ENCODE results near the gene CCL14. TPM values are rescaled to one million over a fixed set of nuclear protein-coding genes. Genes with fewer than 3 reads are reported as not detected.

The CCL14 gene
- total and polyA plus RNA-seq, 2 of the 13 experiments (the other 11 are each of a cell fraction or from before 2014, with no cell fraction given) = 1.1 to 1.7 TPM

- FAIRE-seq = no peak
- Histone ChIP-seq H3K4me3 (replicated peaks in 1 of 3; ENCODE audit: insufficient read depth in 1 of 3, low read depth in 2 of 3, low read length in 3 of 3) (no peak overlapping the region), H3K36me3 (replicated peaks in 1 of 2; ENCODE audit: control insufficient read depth in 1 of 2, insufficient read depth in 2 of 2, low read length in 2 of 2) (no peaks in the 10 kb centered on the region), H3K27me3 (ENCODE audit: control insufficient read depth in 1 of 2, insufficient read depth in 2 of 2, low read length in 2 of 2) (peaks cover 0 to 4% of the 10 kb centered on the region in 2 experiments; a peak in 1 of 5 replicates), H3K27ac (ENCODE audit: extremely low read length, insufficient read depth, low read length) (no peak overlapping the region), H3K4me1 (ENCODE audit: insufficient read depth, low read length) (no peaks in the 10 kb centered on the region), H2AFZ (ENCODE audit: low read length) (no peak overlapping the region), H4K20me1 (ENCODE audit: insufficient read depth, low read length) (no peaks in the 10 kb centered on the region), H3K9me3 (ENCODE audit: low read length) (no peaks in the 10 kb centered on the region), H3K79me2 (ENCODE audit: insufficient read depth, low read length) (no peaks in the 10 kb centered on the region), H3K4me2 (ENCODE audit: low read depth, low read length) (no peak overlapping the region), H3K9ac (ENCODE audit: insufficient read depth, low read depth, low read length) (no peak overlapping the region)
- intact Hi-C loops (cut with micrococcal nuclease; ENCODE audit: unreplicated experiment) = no loop called here
- TF ChIP-seq TBP (CRISPR knock-in tag; IDR thresholded peaks at IDR 0.05) (no peak), HMGXB3 (CRISPR knock-in tag; IDR thresholded peaks at IDR 0.05; ENCODE audit: borderline replicate concordance) (no peak)
- no peak for DNase-seq (ENCODE audit: low spot score)
- BruUV-seq (replicated peaks) = no TSS peak
- POLR2A ChIA-PET = no interaction called here
- no peak for ATAC-seq
- WGBS (ENCODE audit: low lambda C conversion rate) = 46% methylated on average over 1 of the region's 1 CpG
- in situ Hi-C loops (cut with HindIII; ENCODE audit: extremely low pct_ligation_motif_present, low pct_unique_long_range_greater_than_20kb) = no loop called here
- CTCF ChIA-PET (ENCODE audit: low intra/inter-chr PET ratio, low total read pairs) = no interaction called here
These were observed 44.4 kb upstream of the CCL14 start for GRCh38 chr17:36030956-36031355.

- CTCF ChIA-PET (ENCODE audit: low intra/inter-chr PET ratio, low total read pairs) = no interaction called here
- TF ChIP-seq MTF1 (CRISPR knock-in tag; IDR thresholded peaks at IDR 0.05) = no peak
- no peak for TF ChIP-seq RNF2 (conservative IDR thresholded peaks at IDR 0.05; ENCODE audit: low read depth)
- TF ChIP-seq ETV6 (CRISPR knock-in tag; conservative IDR thresholded peaks at IDR 0.05) = no peak
- no peak for TF ChIP-seq ZNF746 (CRISPR knock-in tag; IDR thresholded peaks at IDR 0.05)
- TF ChIP-seq ARID3A (IDR thresholded peaks at IDR 0.05; ENCODE audit: low read depth, low read length) = no peak
- TF ChIP-seq BORCS8-MEF2B (CRISPR knock-in tag; IDR thresholded peaks at IDR 0.05) = no peak
- no peak for TF ChIP-seq ZNF724P (CRISPR knock-in tag; IDR thresholded peaks at IDR 0.05; ENCODE audit: borderline replicate concordance)
- no peak for TF ChIP-seq FOXO4 (CRISPR knock-in tag; conservative IDR thresholded peaks at IDR 0.05)
- TF ChIP-seq ZNF337 (CRISPR knock-in tag; IDR thresholded peaks at IDR 0.05; ENCODE audit: borderline replicate concordance, low read depth) = no peak
- no peak for TF ChIP-seq PCBP1 (IDR thresholded peaks at IDR 0.05; ENCODE audit: borderline replicate concordance, low read depth, low read length)
- no peak for TF ChIP-seq ZNF430 (CRISPR knock-in tag; IDR thresholded peaks at IDR 0.05)
These were observed 41.2 kb upstream of the CCL14 start for GRCh38 chr17:36027761-36028160.

More at GRCh38 chr17:36027761-36028160, 41.2 kb upstream of the CCL14 start:
- no peak overlapping the region for H3K9ac ChIP-seq (ENCODE audit: insufficient read depth, low read depth, low read length)
- WGBS (ENCODE audit: low lambda C conversion rate) = 33% methylated on average over 4 of the region's 4 CpGs
- no peak overlapping the region for H3K4me2 ChIP-seq (ENCODE audit: low read depth, low read length)
- intact Hi-C loops (cut with micrococcal nuclease; ENCODE audit: unreplicated experiment) (no loop called here), in situ Hi-C loops (cut with HindIII; ENCODE audit: extremely low pct_ligation_motif_present, low pct_unique_long_range_greater_than_20kb) (no loop called here)
- H4K20me1 ChIP-seq (ENCODE audit: insufficient read depth, low read length) = no peaks in the 10 kb centered on the region
- H3K9me3 ChIP-seq (ENCODE audit: low read length) = no peaks in the 10 kb centered on the region
- ATAC-seq (no peak), FAIRE-seq (no peak), DNase-seq (ENCODE audit: low spot score) (no peak)
- no peaks in the 10 kb centered on the region for H3K36me3 ChIP-seq (replicated peaks in 1 of 2; ENCODE audit: control insufficient read depth in 1 of 2, insufficient read depth in 2 of 2, low read length in 2 of 2)
- no peaks in the 10 kb centered on the region for H3K27me3 ChIP-seq (ENCODE audit: control insufficient read depth in 1 of 2, insufficient read depth in 2 of 2, low read length in 2 of 2)
- POLR2A ChIA-PET = no interaction called here
- H3K4me3 ChIP-seq (replicated peaks in 1 of 3; ENCODE audit: insufficient read depth in 1 of 3, low read depth in 2 of 3, low read length in 3 of 3) = no peak overlapping the region
- no peaks in the 10 kb centered on the region for H3K4me1 ChIP-seq (ENCODE audit: insufficient read depth, low read length)
- no peak overlapping the region for H3K27ac ChIP-seq (ENCODE audit: extremely low read length, insufficient read depth, low read length)
- no TSS peak for BruUV-seq (replicated peaks)
- no peaks in the 10 kb centered on the region for H3K79me2 ChIP-seq (ENCODE audit: insufficient read depth, low read length)
- H2AFZ ChIP-seq (ENCODE audit: low read length) = no peak overlapping the region
